Mesenteric fat pad (tissue), 1 donor: ENCODE results near the gene CALML6. TPM values are rescaled to one million over a fixed set of nuclear protein-coding genes. Genes with fewer than 3 reads are reported as not detected.
A peak's percentile ranks its signal among the peaks of the same experiment; 100 is the strongest.

Experiments
- DNase-seq: peaks from one replicate; pipeline ENCODE4 v3.0.0-alpha.2; 2020; ENCODE audit warnings: low spot score
- total RNA-seq: library from RNA; stranded (reverse); fragmentation: NEBNext Ultra II Directional; extraction: Animal tissue kit (Norgen Biotek cat#: 25700); gene quantifications from one replicate; pipeline ENCODE4 v1.2.1, GENCODE V29; 2021
- donor health status: DM: yes; HTN: yes; CAD: no.

Gene CALML6
- total RNA-seq, 1 donor from 2014 or later = 0.26 TPM

- peak; percentile 94 for DNase-seq
Observed at GRCh38 chr1:1891349-1892078, 23.5 kb upstream of the CALML6 start.

DNA sequence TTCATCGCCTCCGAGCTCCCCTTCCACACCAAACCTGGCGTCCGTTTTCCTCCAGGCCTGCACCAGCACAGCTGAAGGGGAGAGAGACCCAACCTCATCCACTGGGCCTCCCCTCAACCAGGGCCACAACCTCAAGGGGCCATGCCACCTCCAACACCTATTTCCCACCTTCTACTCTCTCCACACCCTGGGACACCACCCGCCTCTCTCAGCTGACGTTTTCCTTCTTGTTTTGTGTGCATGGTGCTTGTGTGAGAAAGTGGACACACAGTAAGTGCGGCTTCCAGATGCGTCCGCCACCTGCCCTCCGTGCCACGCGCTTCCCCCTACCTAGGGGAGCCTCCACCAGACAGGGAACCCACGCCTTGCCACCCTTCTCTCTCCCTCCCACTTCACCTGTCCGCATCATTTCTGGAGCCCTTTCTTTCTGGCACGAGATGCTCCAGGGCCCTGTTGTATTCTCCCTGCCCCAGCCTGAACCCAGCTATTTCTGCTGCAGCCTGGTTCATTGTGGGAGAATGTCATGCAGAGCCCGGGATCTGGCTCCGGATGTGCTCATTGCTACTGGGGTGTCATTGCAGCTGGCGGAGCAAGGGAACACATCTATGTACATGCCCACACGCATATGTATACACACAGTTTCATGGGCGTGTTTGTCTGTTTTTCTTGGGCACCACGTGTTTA is 22.8 kb upstream of the CALML6 start:
- no peak for DNase-seq

- no peak for DNase-seq
Observed at GRCh38 chr1:1892763-1893120, 22.3 kb upstream of the CALML6 start.

DNA sequence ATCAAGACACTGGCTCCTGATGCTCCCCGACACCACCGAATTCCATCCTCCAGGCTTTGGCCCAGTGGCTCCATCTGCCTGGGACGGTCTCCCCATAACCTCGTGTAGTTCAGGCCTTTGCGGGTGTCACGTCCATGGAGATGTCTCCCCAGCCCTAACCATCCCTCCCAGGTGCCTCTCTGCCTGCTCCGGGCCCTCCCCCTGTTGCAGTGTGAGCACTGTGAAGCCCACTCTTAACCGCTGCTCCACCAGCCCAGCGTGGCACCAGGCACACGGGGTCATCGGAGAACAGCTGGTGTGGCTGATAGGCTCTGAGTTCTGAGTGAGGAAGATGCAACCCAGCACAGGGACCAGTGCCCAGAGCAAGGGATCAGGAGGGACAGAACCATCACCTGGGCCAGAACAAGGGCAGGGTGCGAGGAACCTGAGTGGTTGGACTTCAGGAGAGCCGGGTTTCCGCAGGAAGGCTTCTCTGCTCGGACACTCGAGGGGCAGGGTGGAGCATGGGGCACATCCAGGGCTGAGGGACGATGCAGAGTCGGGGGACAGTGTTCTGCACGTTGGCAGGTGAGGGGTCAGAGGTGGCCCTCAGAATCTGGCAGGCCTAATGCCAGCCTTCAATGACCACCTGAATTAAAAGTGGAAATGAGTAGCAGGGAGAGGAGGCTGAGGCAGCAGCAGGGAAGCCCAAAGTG is 21.6 kb upstream of the CALML6 start:
- DNase-seq = no peak

GRCh38 chr1:1893997-1894353 is 21.1 kb upstream of the CALML6 start:
- DNase-seq = no peak

DNA sequence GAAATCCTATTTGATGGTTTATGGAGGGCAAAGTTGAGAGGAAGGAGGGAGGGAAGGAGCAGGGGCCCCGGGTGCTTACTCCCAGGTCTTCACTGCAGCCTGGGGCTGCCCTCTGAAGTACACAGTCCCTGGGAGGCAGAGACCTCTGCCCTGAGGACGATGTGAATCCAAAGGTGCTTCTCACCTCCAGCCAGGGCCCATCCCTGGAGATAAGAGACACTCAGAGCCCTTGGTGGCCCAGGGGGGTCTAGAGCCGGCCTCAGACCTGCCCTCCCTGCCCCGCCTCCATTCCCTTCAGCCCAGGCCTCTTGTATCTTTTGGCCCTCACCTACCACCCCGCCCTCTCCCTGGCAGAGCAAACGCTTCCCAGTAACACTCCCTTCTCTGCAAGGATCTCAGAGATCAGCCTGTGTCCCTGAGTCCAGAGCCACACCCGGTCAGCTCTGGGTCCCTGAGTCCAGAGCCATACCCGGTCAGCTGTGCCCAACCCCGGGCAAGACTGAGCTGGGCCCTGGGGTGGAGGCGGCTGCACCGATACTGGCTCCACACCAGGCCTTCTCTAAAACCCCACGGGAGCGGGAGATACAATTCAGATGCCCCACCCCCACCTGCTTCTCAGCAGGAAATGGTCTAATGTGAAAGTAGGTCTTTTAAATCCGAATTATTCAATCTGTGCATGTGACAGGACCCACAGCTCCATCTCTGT is 20.6 kb upstream of the CALML6 start:
- no peak for DNase-seq

DNA sequence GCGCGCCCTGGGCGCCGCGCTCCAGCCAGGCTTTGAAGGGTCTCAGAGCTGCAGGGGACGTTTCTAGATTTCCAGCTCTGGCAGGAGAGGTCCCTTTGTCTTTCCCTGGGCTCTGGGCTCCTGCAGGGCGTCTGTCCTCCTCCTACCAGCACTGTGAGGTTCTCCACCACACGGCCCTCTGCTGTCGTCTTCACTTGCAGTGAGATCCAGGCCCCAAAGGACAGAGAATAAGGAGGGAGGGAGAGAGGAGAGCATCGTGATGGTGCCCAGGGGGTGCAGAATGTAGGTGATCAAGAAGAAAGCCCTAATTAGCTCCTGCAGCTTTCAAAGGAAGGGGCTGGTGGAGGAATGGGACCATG is 20.0 kb upstream of the CALML6 start:
- DNase-seq = no peak

- DNase-seq = no peak
Observed at GRCh38 chr1:1895456-1896336, 19.4 kb upstream of the CALML6 start.

GRCh38 chr1:1898246-1898933 is 16.7 kb upstream of the CALML6 start:
- no peak for DNase-seq

DNA sequence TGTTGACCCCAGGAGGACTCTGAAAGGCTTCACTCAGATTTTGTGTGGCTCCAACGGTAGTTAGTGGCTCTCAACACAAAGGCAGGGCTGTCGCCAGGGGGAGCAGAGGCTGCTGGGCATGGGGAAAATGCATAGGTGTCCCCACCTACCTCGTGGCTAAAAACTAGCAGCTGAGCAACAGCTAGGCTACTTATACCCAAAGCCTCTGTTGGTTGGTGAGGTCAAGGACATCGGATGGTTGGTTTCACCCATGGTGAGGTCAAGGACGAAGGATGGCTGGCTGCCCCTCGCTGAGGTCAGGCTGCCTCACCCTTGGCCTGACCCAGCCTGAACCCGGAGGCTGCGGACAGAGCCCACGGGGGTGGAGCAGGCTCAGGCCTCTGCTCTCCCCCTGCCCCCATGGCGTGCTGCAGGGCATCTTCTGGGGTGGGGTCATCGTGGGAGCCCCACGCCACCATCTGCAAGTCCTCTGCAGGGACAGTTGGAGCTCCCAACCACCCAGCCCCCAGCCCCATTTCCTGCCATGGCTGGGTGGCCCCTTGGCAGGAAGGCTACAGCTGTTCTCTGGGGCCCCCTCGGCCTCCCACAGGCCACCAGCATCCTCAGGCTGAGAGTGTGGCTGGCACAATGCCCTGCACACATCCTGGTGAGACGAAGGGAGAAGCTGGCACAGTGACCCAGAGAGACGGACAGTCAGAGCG is 15.6 kb upstream of the CALML6 start:
- DNase-seq = no peak

GRCh38 chr1:1899967-1900327 is 15.1 kb upstream of the CALML6 start:
- DNase-seq = no peak

DNA sequence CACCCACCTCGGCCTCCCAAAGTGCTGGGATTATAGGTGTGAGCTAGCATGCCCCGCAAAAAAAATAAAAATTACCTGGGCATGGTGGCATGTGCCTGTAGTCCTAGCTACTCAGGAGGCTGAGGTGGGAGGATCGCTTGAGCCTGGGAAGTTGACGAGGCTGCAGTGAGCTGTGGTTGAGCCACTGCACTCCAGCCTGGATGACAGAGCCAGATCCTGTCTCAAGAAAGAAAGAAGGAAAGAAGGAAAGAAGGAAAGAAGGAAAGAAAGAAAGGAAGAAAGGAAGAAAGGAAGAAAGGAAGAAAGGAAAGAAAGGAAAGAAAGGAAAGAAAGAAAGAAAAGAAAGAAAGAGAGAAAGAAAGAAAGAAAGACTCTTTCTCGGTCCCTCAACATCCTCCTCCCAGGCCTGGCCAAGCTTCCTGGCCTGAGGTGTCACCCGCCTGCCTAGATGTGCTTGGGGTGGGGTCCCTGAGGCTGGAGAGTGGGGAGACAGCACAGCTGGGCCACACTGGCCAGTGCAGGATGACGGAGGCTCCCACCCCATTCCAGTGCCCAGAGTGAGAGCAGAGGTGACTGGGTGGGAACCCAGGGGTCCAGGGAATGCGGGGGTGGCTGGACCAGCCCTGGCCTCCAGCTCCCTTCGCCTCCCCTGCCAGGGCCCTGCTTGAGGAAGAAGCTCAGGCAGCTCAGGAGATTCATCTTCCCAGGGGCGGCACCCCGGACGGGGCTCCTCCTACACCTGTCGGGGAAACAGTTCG is 14.0 kb upstream of the CALML6 start:
- no peak for DNase-seq

GRCh38 chr1:1901641-1902294 is 13.3 kb upstream of the CALML6 start:
- no peak for DNase-seq

DNA sequence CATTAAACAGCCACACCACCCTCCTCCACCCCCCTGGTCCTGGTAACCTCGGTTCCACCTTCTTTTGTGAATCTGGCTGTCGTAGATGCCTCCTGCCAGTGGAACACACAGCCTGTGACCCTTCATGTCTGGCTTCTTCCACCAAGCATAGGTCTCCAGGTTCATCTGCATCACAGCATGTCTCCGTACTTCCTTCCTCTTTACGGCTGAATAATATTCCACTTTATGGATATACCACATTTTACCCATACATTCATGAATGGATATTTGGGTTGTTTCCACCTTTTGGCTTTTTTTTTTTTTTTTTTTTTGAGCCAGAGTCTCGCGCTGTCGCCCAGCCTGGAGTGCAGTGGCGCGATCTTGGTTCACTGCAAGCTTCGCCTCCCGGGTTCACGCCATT is 11.8 kb upstream of the CALML6 start:
- no peak for DNase-seq

DNA sequence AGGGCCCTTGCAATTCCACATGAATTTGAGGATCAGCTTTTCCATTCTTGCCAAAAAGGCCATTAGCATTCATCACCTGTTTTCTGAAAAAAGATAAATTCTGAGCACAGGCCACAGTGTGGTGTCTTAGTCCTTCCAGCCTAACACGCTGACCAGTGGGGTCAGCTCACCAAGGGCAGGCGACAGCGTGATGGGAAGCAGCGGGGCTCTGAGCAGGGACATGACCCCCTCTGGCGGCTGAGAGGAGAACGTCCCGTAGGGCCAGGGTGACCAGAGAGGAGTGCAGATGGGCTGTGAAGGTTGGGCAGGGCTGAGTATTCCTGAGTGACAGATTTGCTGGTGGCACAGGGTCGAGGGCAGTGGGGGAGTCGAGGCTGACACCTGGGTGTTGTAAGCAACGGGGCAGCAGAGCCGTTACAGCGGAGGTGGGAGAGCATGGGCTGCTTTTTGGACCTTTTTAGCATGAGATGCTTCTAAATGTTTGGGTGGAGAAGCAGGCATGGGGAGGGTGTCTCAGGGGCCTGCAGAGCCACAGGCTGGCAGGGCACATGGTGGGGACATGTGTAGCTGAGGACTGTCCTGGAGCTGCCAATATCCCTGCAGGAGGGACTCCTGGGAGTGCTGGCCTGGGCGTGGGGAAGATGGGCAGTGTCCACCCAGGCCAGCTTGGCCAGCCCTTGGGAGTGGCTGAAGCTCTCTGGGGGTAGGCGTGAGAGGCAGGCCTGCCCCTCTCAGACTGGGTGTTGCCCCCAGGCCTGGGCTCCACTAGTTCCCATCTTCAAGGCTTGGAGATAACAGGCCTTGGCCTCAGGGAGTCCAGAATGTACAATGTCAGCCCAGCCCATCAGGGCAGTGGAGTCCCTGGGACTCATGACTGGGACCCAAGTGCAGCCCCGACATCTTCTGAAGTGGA is 8.6 kb upstream of the CALML6 start:
- no peak for DNase-seq

- no peak for DNase-seq
Observed at GRCh38 chr1:1907098-1907736, 7.8 kb upstream of the CALML6 start.

DNA sequence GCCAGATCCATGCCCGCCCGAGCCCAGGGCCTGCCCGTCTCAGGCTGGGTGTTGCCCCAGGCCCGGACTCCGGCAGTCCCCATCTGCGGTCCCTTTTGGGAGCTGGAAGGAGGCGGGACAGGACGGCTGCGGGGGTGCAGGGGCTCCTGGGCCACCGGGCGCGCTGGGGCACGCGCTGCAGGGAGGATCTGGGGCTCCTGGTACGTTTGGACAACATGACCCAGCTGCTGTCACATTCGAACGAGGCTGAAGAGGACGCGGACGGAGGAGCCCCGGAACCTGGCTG is 6.6 kb upstream of the CALML6 start:
- no peak for DNase-seq
